SU-DHL-6 (cell line): ENCODE data around the gene NOTO.

Source experiments
- H2AFZ ChIP-seq: fragments of 200-600 bp; sonication (generic); 2 replicates; pipeline ENCODE4 v1.6.1; 2014; ENCODE audit warnings: low read depth, mild to moderate bottlenecking, moderate library complexity, mixed read lengths, antibody characterized with exemption, low read length; ENCODE audit not compliant: severe bottlenecking
- H3F3A ChIP-seq: fragments of 200-600 bp; shearing (Covaris generic); 2 replicates; pipeline ENCODE4 v1.6.0; 2016; ENCODE audit warnings: antibody characterized with exemption, mild to moderate bottlenecking; ENCODE audit not compliant: insufficient read depth
- H3K27ac ChIP-seq: fragments of 200-600 bp; sonication (generic); 2 replicates; pipeline ENCODE4 v1.5.1; 2016; ENCODE audit warnings: low read depth, mild to moderate bottlenecking, low read length, moderate library complexity, mixed read lengths
- H3K27me3 ChIP-seq: fragments of 200-600 bp; sonication (generic), shearing (Covaris generic); 2 replicates; pipeline ENCODE4 v1.6.0; 2014; ENCODE audit warnings: mild to moderate bottlenecking, low read length
- H3K36me3 ChIP-seq: fragments of 200-600 bp; sonication (generic); 2 replicates; pipeline ENCODE4 v1.6.1; 2014; ENCODE audit warnings: mild to moderate bottlenecking, low read length, mixed read lengths
- H3K4me2 ChIP-seq: fragments of 300-600, 200-600 bp; shearing (Covaris generic), sonication (generic); 2 replicates; pipeline ENCODE4 v1.6.0; 2014; ENCODE audit warnings: low read length, low read depth, mild to moderate bottlenecking; ENCODE audit not compliant: poor library complexity, severe bottlenecking
- H3K4me3 ChIP-seq: fragments of 200-600 bp; sonication (generic); 2 replicates; pipeline ENCODE4 v1.5.1; 2014; ENCODE audit warnings: antibody characterized with exemption, low read length, mild to moderate bottlenecking, mixed read lengths; ENCODE audit not compliant: insufficient read depth, poor library complexity, severe bottlenecking
- H3K79me2 ChIP-seq: fragments of 200-600 bp; sonication (generic); 2 replicates; pipeline ENCODE4 v1.6.1; 2014; ENCODE audit warnings: mild to moderate bottlenecking, low read length, moderate library complexity; ENCODE audit not compliant: insufficient read depth
- H3K9ac ChIP-seq: fragments of 200-600 bp; sonication (generic); 2 replicates; pipeline ENCODE4 v1.7.0; 2014; ENCODE audit warnings: mild to moderate bottlenecking, low read length
- H3K9me2 ChIP-seq: fragments of 200-600 bp; sonication (generic); replicated peaks from 2 replicates; pipeline ENCODE4 v1.6.1; 2014; ENCODE audit warnings: low read length; ENCODE audit not compliant: insufficient read depth
- H3K9me3 ChIP-seq: fragments of 200-600 bp; sonication (generic); 2 replicates; pipeline ENCODE4 v1.6.1; 2014; ENCODE audit warnings: low read length, mixed read lengths; ENCODE audit not compliant: insufficient read depth
- H4K20me1 ChIP-seq: fragments of 200-600 bp; sonication (generic); 2 replicates; pipeline ENCODE4 v1.6.1; 2014; ENCODE audit warnings: low read depth, mild to moderate bottlenecking, antibody characterized with exemption, low read length, moderate library complexity, mixed read lengths
- EZH2phosphoT487 ChIP-seq: fragments of 200-600 bp; sonication (generic), shearing (Covaris generic); conservative IDR thresholded peaks from 2 replicates; pipeline ENCODE4 v1.6.1; 2018; ENCODE audit warnings: mild to moderate bottlenecking, antibody characterized with exemption, low read length, moderate library complexity, mixed read lengths
- TF ChIP-seq, protein P1 (sequence below): fragments of 200-600 bp; sonication (generic); IDR thresholded peaks from one replicate; pipeline ENCODE4 v1.5.1; 2017; ENCODE audit warnings: antibody characterized with exemption, mild to moderate bottlenecking, low read length, moderate library complexity; ENCODE audit not compliant: insufficient read depth, poor library complexity, severe bottlenecking

The NOTO gene

DNA sequence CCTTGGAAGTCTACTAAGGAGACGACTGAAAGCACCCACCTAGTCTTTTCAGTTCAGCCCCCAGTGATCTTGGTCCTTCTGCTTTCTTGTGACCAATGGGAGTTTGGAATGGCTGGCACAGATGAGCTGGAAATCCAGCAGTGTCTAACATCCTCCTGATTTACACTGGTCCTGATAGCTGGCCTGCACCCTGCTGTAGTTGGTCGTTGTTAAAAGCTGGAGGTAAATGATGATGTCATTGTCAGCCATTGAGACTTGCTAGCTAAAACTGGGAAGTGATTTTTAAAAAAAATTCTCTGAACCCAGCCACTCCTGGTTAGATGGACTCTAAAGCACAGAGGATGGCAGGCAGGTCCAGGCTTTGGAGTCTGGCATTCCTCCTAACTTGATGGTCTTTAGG lies 51.0 kb downstream of the NOTO start:
- Histone ChIP-seq H3F3A (peaks cover 20% of the 10 kb centered on the region), H3K4me2 (no peak overlapping the region), H4K20me1 (no peaks in the 10 kb centered on the region; the same call in 1 of the 2 replicates)

DNA sequence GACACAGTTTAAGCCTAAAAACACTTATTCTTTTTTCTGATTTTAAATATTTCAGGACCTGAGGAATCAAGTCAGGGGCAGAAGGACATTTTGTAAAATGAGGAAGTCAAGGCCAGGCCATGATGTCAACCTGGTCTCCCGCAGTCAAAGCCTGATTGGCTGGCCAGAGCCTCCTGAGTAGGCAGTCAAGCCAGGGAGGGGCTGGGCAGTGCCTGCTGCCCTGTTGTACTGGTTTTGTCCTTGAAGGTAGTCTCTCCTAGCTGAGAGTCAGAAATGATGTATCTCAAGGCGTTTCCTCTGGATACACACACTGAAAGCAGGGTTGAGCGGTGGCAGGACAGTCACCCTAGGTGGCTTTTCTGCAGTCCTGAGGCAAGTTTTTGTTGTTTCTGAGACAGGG lies 51.5 kb downstream of the NOTO start:
- Histone ChIP-seq H3K9me2 (no peaks in the 10 kb centered on the region), H3K4me3 (no peak overlapping the region), H3K36me3 (peaks cover 6% of the 10 kb centered on the region; the same call in 1 of the 2 replicates), H2AFZ (no peak overlapping the region), H3K4me2 (no peak overlapping the region), H3K9ac (no peak overlapping the region), H3K27me3 (no peaks in the 10 kb centered on the region), H3K27ac (0 out of 2 replicates have a peak overlapping the region, but pooled peaks have one; percentile 1), H4K20me1 (no peaks in the 10 kb centered on the region; the same call in 1 of the 2 replicates), H3F3A (peaks cover 20% of the 10 kb centered on the region), H3K79me2 (no peaks in the 10 kb centered on the region), H3K9me3 (no peaks in the 10 kb centered on the region)
- no peak for TF ChIP-seq EZH2phosphoT487
- TF ChIP-seq, protein P1, sequence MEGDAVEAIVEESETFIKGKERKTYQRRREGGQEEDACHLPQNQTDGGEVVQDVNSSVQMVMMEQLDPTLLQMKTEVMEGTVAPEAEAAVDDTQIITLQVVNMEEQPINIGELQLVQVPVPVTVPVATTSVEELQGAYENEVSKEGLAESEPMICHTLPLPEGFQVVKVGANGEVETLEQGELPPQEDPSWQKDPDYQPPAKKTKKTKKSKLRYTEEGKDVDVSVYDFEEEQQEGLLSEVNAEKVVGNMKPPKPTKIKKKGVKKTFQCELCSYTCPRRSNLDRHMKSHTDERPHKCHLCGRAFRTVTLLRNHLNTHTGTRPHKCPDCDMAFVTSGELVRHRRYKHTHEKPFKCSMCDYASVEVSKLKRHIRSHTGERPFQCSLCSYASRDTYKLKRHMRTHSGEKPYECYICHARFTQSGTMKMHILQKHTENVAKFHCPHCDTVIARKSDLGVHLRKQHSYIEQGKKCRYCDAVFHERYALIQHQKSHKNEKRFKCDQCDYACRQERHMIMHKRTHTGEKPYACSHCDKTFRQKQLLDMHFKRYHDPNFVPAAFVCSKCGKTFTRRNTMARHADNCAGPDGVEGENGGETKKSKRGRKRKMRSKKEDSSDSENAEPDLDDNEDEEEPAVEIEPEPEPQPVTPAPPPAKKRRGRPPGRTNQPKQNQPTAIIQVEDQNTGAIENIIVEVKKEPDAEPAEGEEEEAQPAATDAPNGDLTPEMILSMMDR: no peak

More for the DNA sequence above, 51.0 kb downstream of the NOTO start:
- H3K36me3 ChIP-seq: peaks cover 10% of the 10 kb centered on the region; the same call in 1 of the 2 replicates
- H3K9me3 ChIP-seq: no peaks in the 10 kb centered on the region
- H2AFZ ChIP-seq: no peak overlapping the region
- H3K27ac ChIP-seq: 0 out of 2 replicates have a peak overlapping the region, but pooled peaks have one; percentile 1
- no peaks in the 10 kb centered on the region for H3K27me3 ChIP-seq
- H3K9me2 ChIP-seq: no peaks in the 10 kb centered on the region
- H3K79me2 ChIP-seq: no peaks in the 10 kb centered on the region
- TF ChIP-seq EZH2phosphoT487: no peak
- TF ChIP-seq, protein P1: no peak
- H3K4me3 ChIP-seq: no peak overlapping the region
- no peak overlapping the region for H3K9ac ChIP-seq

DNA sequence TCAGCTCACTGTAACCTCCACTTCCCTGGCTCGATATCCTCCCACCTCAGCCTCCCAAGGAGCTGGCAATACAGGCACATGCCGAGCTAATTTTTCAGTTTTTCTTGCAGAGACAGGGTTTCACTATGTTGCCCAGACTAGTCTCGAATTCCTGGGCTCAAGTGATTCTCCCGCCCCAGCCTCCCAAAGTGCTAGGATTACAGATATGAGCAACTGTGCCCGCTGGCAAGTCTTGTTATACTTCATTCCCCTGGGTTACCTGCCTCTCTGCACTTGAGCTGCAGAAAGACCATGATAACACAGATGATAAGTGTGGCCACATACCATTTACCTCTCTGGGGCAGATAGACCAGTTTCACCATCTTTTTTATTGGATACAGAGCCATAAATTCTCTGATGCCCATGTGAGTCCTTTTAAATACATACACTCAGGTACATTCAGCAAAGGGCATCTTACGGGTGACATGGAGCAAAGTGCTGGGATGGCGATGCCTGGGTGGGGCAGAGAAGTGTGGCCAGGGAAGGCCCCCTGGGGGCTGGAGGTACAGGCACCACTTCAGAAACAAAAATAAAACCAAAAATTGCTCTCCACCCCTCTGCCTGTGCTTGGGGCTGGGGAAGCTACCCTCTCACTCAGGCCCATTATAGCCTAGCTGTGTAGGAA lies 52.1 kb downstream of the NOTO start:
- H3K9me2 ChIP-seq: no peaks in the 10 kb centered on the region
- no peaks in the 10 kb centered on the region for H3K79me2 ChIP-seq
- H3F3A ChIP-seq: peaks cover 20% of the 10 kb centered on the region
- no peak overlapping the region for H3K4me3 ChIP-seq
- no peaks in the 10 kb centered on the region for H3K9me3 ChIP-seq
- no peak overlapping the region for H2AFZ ChIP-seq
- no peaks in the 10 kb centered on the region for H3K27me3 ChIP-seq
- no peaks in the 10 kb centered on the region; the same call in 1 of the 2 replicates for H4K20me1 ChIP-seq
- H3K36me3 ChIP-seq: peaks cover 4% of the 10 kb centered on the region; the same call in 1 of the 2 replicates
- no peak overlapping the region for H3K9ac ChIP-seq
- TF ChIP-seq, protein P1: no peak
- TF ChIP-seq EZH2phosphoT487: no peak
- no peak overlapping the region for H3K27ac ChIP-seq
- no peak overlapping the region for H3K4me2 ChIP-seq
